ENCODE results near the gene CDH20.

The CDH20 gene

GRCh38 chr18:61581578-61582201 is 248.5 kb downstream of the CDH20 start:
- peak; percentile 74 for DNase-seq

- no peak for DNase-seq
Measured at GRCh38 chr18:61582202-61582710, 249.0 kb downstream of the CDH20 start.

GRCh38 chr18:61583548-61583947 is 250.3 kb downstream of the CDH20 start:
- DNase-seq: no peak

- DNase-seq: no peak
Measured at GRCh38 chr18:61587865-61588264, 254.6 kb downstream of the CDH20 start.

GRCh38 chr18:61589053-61589723 is 256.0 kb downstream of the CDH20 start:
- no peak for DNase-seq

GRCh38 chr18:61589724-61590065 is 256.5 kb downstream of the CDH20 start:
- DNase-seq: no peak

- DNase-seq: no peak
Measured at GRCh38 chr18:61591253-61591652, 258.0 kb downstream of the CDH20 start.

GRCh38 chr18:61595615-61596251 is 262.5 kb downstream of the CDH20 start:
- DNase-seq: no peak

GRCh38 chr18:61596296-61596695 is 263.1 kb downstream of the CDH20 start:
- no peak for DNase-seq

GRCh38 chr18:61597316-61597715 is 264.1 kb downstream of the CDH20 start:
- no peak for DNase-seq

- no peak for DNase-seq
Measured at GRCh38 chr18:61600422-61600821, 267.2 kb downstream of the CDH20 start.

- no peak for DNase-seq
Measured at GRCh38 chr18:61602836-61603235, 269.6 kb downstream of the CDH20 start.
